ENCODE data around the gene FANCB. TPM values are rescaled to one million over a fixed set of nuclear protein-coding genes. Genes with fewer than 3 reads are reported as not detected.

FANCB gene
- total RNA-seq, 1 donor from 2014 or later, result 24.5 TPM

DNA sequence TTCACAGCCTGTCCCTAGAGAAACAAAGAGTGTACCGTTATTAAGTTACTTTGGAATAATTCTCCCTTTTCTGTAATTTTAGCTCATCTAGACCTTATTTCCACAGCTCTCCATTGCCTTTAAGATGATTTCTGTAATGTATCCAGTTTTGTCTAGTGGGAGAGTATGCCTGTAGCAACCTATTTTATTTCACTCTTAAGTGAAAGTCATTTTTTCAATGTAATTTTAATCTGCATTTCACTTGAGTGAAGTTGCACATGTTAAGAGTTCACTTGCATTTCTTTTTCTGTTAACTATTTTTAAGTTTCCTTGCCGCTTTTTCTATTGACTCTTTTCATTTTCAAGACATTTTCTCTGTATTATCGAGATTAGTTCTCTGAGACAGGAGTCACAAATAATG, 46.5 kb downstream of the FANCB start:
- no peak for DNase-seq (ENCODE audit: low spot score)
- no peaks in the 10 kb centered on the region for H3K4me1 ChIP-seq
- no peak overlapping the region for H2AFZ ChIP-seq (replicated peaks)
- no peak overlapping the region for H3K4me2 ChIP-seq
- Mint-ChIP-seq H3K27ac (no peak overlapping the region), H3K4me1 (no peaks in the 10 kb centered on the region), H3K27me3 (ENCODE audit: insufficient read depth, low read depth) (no peaks in the 10 kb centered on the region), H3K4me3 (no peak overlapping the region), H3K9me3 (peaks cover 3% of the 10 kb centered on the region), H3K36me3 (no peaks in the 10 kb centered on the region)
- no peak overlapping the region for H3K27ac ChIP-seq
- no peaks in the 10 kb centered on the region for H3K79me2 ChIP-seq (ENCODE audit: low read depth)
- no peaks in the 10 kb centered on the region for H3K27me3 ChIP-seq
- H3K9ac ChIP-seq, result no peak overlapping the region
- H3K9me3 ChIP-seq (ENCODE audit: low read depth), result peaks cover 11% of the 10 kb centered on the region
- H3F3A ChIP-seq (ENCODE audit: low read depth), result no peaks in the 10 kb centered on the region
- no peaks in the 10 kb centered on the region for H3K36me3 ChIP-seq
- no peaks in the 10 kb centered on the region for H4K20me1 ChIP-seq (ENCODE audit: low read depth)
- no peak overlapping the region for H3K4me3 ChIP-seq
- TF ChIP-seq EZH2phosphoT487 (IDR thresholded peaks at IDR 0.05) (no peak), EZH2 (IDR thresholded peaks at IDR 0.05) (no peak), CTCF (IDR thresholded peaks at IDR 0.05) (no peak)

- H3K4me1 ChIP-seq, result no peaks in the 10 kb centered on the region
- no peak overlapping the region for H3K4me2 ChIP-seq
- H3K36me3 ChIP-seq, result no peaks in the 10 kb centered on the region
- no peaks in the 10 kb centered on the region for H3K27me3 Mint-ChIP-seq (ENCODE audit: insufficient read depth, low read depth)
- no peaks in the 10 kb centered on the region for H3K4me1 Mint-ChIP-seq
- H4K20me1 ChIP-seq (ENCODE audit: low read depth), result no peaks in the 10 kb centered on the region
- H3K9ac ChIP-seq, result no peak overlapping the region
- H2AFZ ChIP-seq (replicated peaks), result no peak overlapping the region
- H3K79me2 ChIP-seq (ENCODE audit: low read depth), result no peaks in the 10 kb centered on the region
- H3K27ac ChIP-seq, result no peak overlapping the region
- no peak for DNase-seq (ENCODE audit: low spot score)
- H3K27me3 ChIP-seq, result no peaks in the 10 kb centered on the region
- H3K4me3 Mint-ChIP-seq, result no peak overlapping the region
- peaks cover 11% of the 10 kb centered on the region for H3K9me3 ChIP-seq (ENCODE audit: low read depth)
- H3F3A ChIP-seq (ENCODE audit: low read depth), result no peaks in the 10 kb centered on the region
- no peaks in the 10 kb centered on the region for H3K36me3 Mint-ChIP-seq
- no peak overlapping the region for H3K27ac Mint-ChIP-seq
- H3K9me3 Mint-ChIP-seq, result peaks cover 3% of the 10 kb centered on the region
- no peak overlapping the region for H3K4me3 ChIP-seq
- no peak for TF ChIP-seq CTCF (IDR thresholded peaks at IDR 0.05)
- no peak for TF ChIP-seq EZH2phosphoT487 (IDR thresholded peaks at IDR 0.05)
- no peak for TF ChIP-seq EZH2 (IDR thresholded peaks at IDR 0.05)
These were observed 47.0 kb downstream of the FANCB start for GRCh38 chrX:14825851-14826250.

DNA sequence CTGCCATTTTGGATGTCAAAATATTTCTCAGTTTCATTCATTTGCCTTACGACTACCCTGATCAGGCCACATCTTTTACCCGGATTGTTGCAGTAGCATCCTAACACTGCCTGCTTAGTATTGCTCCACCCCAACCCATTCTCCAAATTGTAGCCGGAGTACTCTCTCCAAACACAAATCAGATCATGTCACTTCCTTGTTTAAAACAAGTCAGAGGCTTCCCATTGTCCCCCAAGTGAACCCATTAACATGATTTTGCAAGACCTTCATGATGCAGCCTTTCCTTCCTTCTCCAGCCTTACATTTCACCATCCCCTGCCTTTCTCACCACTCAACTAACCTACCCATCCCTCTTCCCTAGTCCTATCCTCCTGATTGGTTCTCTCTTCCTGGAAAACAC, 53.1 kb downstream of the FANCB start:
- no peak for DNase-seq (ENCODE audit: low spot score)
- Histone ChIP-seq H3K9ac (no peak overlapping the region), H3K4me1 (no peaks in the 10 kb centered on the region), H3K27ac (no peak overlapping the region), H3K9me3 (ENCODE audit: low read depth) (peaks cover 11% of the 10 kb centered on the region), H3K4me3 (no peak overlapping the region), H3K79me2 (ENCODE audit: low read depth) (no peaks in the 10 kb centered on the region), H3K36me3 (no peaks in the 10 kb centered on the region), H3F3A (ENCODE audit: low read depth) (no peaks in the 10 kb centered on the region), H2AFZ (replicated peaks) (no peak overlapping the region), H4K20me1 (ENCODE audit: low read depth) (no peaks in the 10 kb centered on the region), H3K27me3 (no peaks in the 10 kb centered on the region), H3K4me2 (no peak overlapping the region)
- H3K27me3 Mint-ChIP-seq (ENCODE audit: insufficient read depth, low read depth), result peaks cover 2% of the 10 kb centered on the region
- H3K36me3 Mint-ChIP-seq, result no peaks in the 10 kb centered on the region
- H3K4me3 Mint-ChIP-seq, result no peak overlapping the region
- H3K9me3 Mint-ChIP-seq, result no peaks in the 10 kb centered on the region
- TF ChIP-seq EZH2phosphoT487 (IDR thresholded peaks at IDR 0.05) (no peak), CTCF (IDR thresholded peaks at IDR 0.05) (no peak), EZH2 (IDR thresholded peaks at IDR 0.05) (no peak)
- H3K27ac Mint-ChIP-seq, result no peak overlapping the region
- H3K4me1 Mint-ChIP-seq, result no peaks in the 10 kb centered on the region
